ENCODE data around the gene DAPK1. TPM values are rescaled to one million over a fixed set of nuclear protein-coding genes. Genes with fewer than 3 reads are reported as not detected.

The DAPK1 gene
- total and polyA plus RNA-seq, 8 donors, result 78.2 to 242 (median 215) TPM

DNA sequence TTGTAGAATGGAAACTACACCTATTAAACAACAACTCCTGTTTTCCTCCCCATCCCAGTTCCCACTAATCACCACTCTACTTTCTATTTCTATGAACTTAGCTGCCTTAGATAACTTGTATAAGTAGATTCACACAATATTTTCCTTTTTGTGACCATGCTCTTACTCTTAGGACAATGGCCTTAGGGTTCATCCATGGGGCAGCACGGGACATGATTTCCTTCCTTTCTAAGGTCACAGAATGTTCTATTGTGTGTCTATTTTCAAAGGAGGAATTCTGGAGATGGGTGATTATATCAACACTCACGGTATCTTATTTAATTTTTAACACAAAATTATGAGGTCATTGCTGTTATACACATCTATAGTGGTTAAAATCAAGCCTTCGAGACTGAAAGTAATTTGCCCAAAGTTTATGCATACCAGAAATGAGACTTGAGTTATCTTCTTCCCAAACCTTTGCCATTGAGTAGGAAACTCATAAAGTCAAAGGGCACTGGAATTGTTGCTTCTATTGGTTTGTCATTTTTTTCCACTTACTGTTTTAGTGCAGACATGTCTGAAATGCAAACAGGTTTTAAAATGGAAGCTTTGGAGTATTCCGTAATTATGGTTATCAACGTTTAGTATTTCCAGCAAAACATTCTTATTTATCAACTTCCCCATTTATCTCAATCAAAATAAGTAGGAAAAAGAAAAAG is 251.8 kb downstream of the DAPK1 start:
- Histone ChIP-seq H3K27me3 (no peaks in the 10 kb centered on the region), H3K27ac (peak overlapping the region in 1 of 2 donors; percentile 1), H3K4me1 (no peaks in the 10 kb centered on the region), H3K4me3 (no peak overlapping the region), H3K9me3 (peaks cover 0 to 9% of the 10 kb centered on the region in 2 donors), H3K36me3 (no peaks in the 10 kb centered on the region)
- TF ChIP-seq CTCF (IDR thresholded peaks at IDR 0.05), result no peak
- intact Hi-C loops (cut with DNase I), result no loop called here
- no peak for ATAC-seq
- DNase-seq, result no peak

- no peak for ATAC-seq
- H3K9me3 ChIP-seq, result peaks cover 0 to 9% of the 10 kb centered on the region in 2 donors
- TF ChIP-seq CTCF (IDR thresholded peaks at IDR 0.05), result no peak
These were observed 253.1 kb downstream of the DAPK1 start for GRCh38 chr9:87750726-87751125.

GRCh38 chr9:87751423-87751822 is 253.8 kb downstream of the DAPK1 start:
- Histone ChIP-seq H3K27me3 (no peaks in the 10 kb centered on the region), H3K4me3 (no peak overlapping the region), H3K4me1 (no peaks in the 10 kb centered on the region), H3K9me3 (peaks cover 0 to 9% of the 10 kb centered on the region in 2 donors), H3K27ac (no peak overlapping the region), H3K36me3 (no peaks in the 10 kb centered on the region)
- DNase-seq (no peak), ATAC-seq (no peak)
- intact Hi-C loops (cut with DNase I), result no loop called here
- no peak for TF ChIP-seq CTCF (IDR thresholded peaks at IDR 0.05)

More at GRCh38 chr9:87750726-87751125, 253.1 kb downstream of the DAPK1 start:
- intact Hi-C loops (cut with DNase I), result no loop called here
- no peaks in the 10 kb centered on the region for H3K27me3 ChIP-seq
- H3K36me3 ChIP-seq, result no peaks in the 10 kb centered on the region
- DNase-seq, result no peak
- no peaks in the 10 kb centered on the region for H3K4me1 ChIP-seq
- no peak overlapping the region for H3K4me3 ChIP-seq
- no peak overlapping the region for H3K27ac ChIP-seq

- DNase-seq (no peak), ATAC-seq (no peak)
- H3K4me3 ChIP-seq, result no peak overlapping the region
- no peaks in the 10 kb centered on the region for H3K27me3 ChIP-seq
- peaks cover 0 to 9% of the 10 kb centered on the region in 2 donors for H3K9me3 ChIP-seq
- TF ChIP-seq CTCF (IDR thresholded peaks at IDR 0.05), result no peak
- no peaks in the 10 kb centered on the region for H3K36me3 ChIP-seq
- H3K4me1 ChIP-seq, result no peaks in the 10 kb centered on the region
- intact Hi-C loops (cut with DNase I), result no loop called here
- H3K27ac ChIP-seq, result no peak overlapping the region
These were observed 254.2 kb downstream of the DAPK1 start for GRCh38 chr9:87751868-87752267.

DNA sequence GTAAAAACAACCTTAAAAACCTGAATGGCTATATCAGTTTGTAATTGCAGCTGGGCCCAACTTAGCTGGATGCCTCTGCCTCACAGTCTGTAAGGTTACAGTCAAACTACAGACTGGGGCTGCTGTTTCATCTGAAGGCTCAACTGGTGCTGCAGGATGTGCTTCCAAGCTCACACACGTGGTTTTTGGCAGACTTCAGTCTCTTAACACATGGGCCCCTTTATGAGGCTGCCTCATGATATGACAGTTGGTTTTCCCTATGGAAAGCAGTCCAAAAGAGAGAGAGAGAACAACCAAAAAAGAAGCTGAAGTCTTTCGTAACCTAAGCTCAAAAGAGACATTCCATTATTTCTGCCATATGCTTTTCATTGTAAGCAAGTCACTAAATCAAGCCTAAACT is 255.6 kb downstream of the DAPK1 start:
- no peak overlapping the region for H3K27ac ChIP-seq
- H3K9me3 ChIP-seq, result peaks cover 0 to 9% of the 10 kb centered on the region in 2 donors
- H3K36me3 ChIP-seq, result no peaks in the 10 kb centered on the region
- no peaks in the 10 kb centered on the region for H3K27me3 ChIP-seq
- DNase-seq (no peak), ATAC-seq (no peak)
- TF ChIP-seq CTCF (IDR thresholded peaks at IDR 0.05), result no peak
- intact Hi-C loops (cut with DNase I), result no loop called here
- no peak overlapping the region for H3K4me3 ChIP-seq
- no peaks in the 10 kb centered on the region for H3K4me1 ChIP-seq

Other genes starting within 250 kb of the DAPK1 start
- 100 to 1,000 TPM; 180 to 565 TPM for gene CTSL, start 228.3 kb downstream of the DAPK1 start, total RNA-seq
- 10 to 100 TPM; 69.6 to 82.8 (median 73.8) TPM for gene CTSL, start 228.3 kb downstream of the DAPK1 start, polyA plus RNA-seq (ENCODE audit: insufficient read length in 6 of 6)